ENCODE measurements around the gene STK16. TPM values are rescaled to one million over a fixed set of nuclear protein-coding genes. Genes with fewer than 3 reads are reported as not detected.

The STK16 gene
- polyA plus RNA-seq, 2 donors, result 20.4 to 33.3 TPM

DNA sequence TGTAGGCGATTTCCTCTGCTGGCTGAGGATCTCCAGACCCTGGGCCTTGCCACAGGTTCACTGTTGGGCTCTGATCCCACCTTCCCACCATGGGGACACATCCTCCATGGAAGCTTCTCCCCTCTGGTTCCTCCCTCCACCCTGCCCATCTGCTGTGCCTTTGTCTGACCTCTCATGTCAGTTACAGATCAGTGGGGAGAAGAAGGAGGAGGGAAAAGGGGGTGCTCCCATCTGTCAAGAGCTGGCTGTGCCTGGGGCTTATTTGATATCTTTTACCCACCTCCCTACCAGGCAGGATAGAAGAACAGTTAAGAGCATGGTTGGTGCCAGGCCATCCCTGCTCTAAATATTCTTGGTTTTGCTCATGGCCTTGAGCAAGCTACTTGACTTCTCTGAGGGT, 21.6 kb downstream of the STK16 start:
- Histone ChIP-seq H3K4me3 (ENCODE audit: low read depth in 1 of 2, low read length in 2 of 2) (no peak overlapping the region), H3K27me3 (ENCODE audit: control insufficient read depth in 1 of 2, insufficient read depth in 2 of 2, low read length in 2 of 2) (no peaks in the 10 kb centered on the region), H3K4me1 (ENCODE audit: control insufficient read depth in 2 of 2, insufficient read depth in 2 of 2, low read length in 1 of 2) (peaks cover 0 to 2% of the 10 kb centered on the region in 2 donors), H3K27ac (ENCODE audit: low read depth in 2 of 2, low read length in 1 of 2) (no peak overlapping the region), H3K36me3 (ENCODE audit: control insufficient read depth in 2 of 2, insufficient read depth in 2 of 2, low read length in 1 of 2) (no peaks in the 10 kb centered on the region), H3K9me3 (ENCODE audit: control insufficient read depth in 2 of 2, insufficient read depth in 1 of 2, low read depth in 1 of 2, low read length in 1 of 2) (no peaks in the 10 kb centered on the region)
- WGBS, 2 donors, result 88 to 100% methylated on average over 1 of the region's 1 CpG

DNA sequence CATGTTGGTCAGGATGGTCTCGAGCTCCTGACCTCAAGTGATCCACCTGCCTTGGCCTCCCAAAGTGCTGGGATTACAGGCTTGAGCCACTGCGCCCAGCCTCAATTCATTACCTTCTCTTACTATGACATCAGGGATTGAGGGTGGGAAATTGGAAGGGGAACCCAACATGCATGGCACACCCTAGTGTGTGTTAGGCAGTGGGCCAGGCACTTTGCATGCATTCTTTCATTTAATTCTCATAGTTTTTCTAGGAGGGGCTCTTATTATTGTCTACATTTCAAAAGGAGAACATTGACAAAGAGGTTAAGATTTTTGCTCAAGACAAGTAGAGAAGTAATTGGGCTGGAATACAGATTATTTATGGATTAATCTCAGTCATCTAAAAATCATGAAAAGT, 23.0 kb downstream of the STK16 start:
- no peak overlapping the region for H3K4me3 ChIP-seq (ENCODE audit: low read depth in 1 of 2, low read length in 2 of 2)
- no peaks in the 10 kb centered on the region for H3K9me3 ChIP-seq (ENCODE audit: control insufficient read depth in 2 of 2, insufficient read depth in 1 of 2, low read depth in 1 of 2, low read length in 1 of 2)
- 80 to 91% methylated on average over 2 of the region's 2 CpGs for WGBS, 2 donors
- no peaks in the 10 kb centered on the region for H3K36me3 ChIP-seq (ENCODE audit: control insufficient read depth in 2 of 2, insufficient read depth in 2 of 2, low read length in 1 of 2)
- peaks cover 0 to 2% of the 10 kb centered on the region in 2 donors for H3K4me1 ChIP-seq (ENCODE audit: control insufficient read depth in 2 of 2, insufficient read depth in 2 of 2, low read length in 1 of 2)
- no peak overlapping the region for H3K27ac ChIP-seq (ENCODE audit: low read depth in 2 of 2, low read length in 1 of 2)
- H3K27me3 ChIP-seq (ENCODE audit: control insufficient read depth in 1 of 2, insufficient read depth in 2 of 2, low read length in 2 of 2), result no peaks in the 10 kb centered on the region

DNA sequence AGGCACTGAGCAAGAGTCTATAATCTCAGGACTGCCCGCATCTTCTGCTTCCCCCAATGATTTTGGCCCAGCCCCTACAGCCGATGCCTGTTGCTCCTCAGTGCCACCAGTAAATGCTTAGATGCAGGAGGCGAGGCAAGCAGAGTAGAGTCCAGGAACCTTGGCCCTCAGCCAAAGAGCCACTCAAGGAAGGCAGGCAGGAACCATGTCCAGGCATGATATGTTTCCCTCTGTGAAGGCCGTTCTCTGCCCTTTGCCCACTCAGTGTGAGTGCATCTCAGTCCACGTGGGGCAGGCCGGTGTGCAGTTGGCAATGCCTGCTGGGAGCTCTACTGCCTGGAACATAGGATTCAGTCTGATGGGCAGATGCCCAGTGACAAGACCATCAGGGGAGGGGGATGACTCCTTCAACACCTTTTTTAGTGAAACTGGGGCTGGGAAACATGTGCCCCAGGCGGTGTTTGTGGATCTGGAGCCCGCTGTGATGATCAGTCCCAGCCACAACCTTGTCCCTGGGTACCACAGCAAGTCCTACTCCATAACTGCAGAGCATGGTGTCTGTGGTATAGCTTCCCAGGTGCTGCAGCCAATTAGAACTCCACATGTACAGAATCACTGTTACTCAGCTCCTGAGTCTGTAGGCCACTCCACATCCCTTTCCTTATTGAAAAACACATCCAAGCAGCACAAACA, 24.2 kb downstream of the STK16 start:
- no peaks in the 10 kb centered on the region for H3K9me3 ChIP-seq (ENCODE audit: control insufficient read depth in 2 of 2, insufficient read depth in 1 of 2, low read depth in 1 of 2, low read length in 1 of 2)
- peaks cover 0 to 10% of the 10 kb centered on the region in 2 donors for H3K4me1 ChIP-seq (ENCODE audit: control insufficient read depth in 2 of 2, insufficient read depth in 2 of 2, low read length in 1 of 2)
- no peaks in the 10 kb centered on the region for H3K36me3 ChIP-seq (ENCODE audit: control insufficient read depth in 2 of 2, insufficient read depth in 2 of 2, low read length in 1 of 2)
- H3K4me3 ChIP-seq (ENCODE audit: low read depth in 1 of 2, low read length in 2 of 2), result no peak overlapping the region
- H3K27ac ChIP-seq (ENCODE audit: low read depth in 2 of 2, low read length in 1 of 2), result no peak overlapping the region
- H3K27me3 ChIP-seq (ENCODE audit: control insufficient read depth in 1 of 2, insufficient read depth in 2 of 2, low read length in 2 of 2), result no peaks in the 10 kb centered on the region
- WGBS, 2 donors, result 51 to 55% methylated on average over 8 of the region's 8 CpGs

DNA sequence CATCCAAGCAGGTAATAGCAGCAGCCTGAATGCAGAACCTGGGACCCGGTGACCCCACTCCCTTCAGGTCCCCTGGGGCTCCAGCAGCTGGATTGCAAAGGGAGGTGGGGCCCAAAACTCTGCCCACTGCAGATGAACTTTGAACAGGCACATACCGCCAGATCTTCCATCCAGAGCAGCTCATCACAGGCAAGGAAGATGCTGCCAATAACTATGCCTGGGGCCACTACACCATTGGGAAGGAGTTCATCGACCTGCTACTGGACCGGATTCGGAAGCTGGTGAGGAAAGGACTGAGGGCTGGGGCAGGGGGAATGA, 24.7 kb downstream of the STK16 start:
- Histone ChIP-seq H3K36me3 (ENCODE audit: control insufficient read depth in 2 of 2, insufficient read depth in 2 of 2, low read length in 1 of 2) (no peaks in the 10 kb centered on the region), H3K27ac (ENCODE audit: low read depth in 2 of 2, low read length in 1 of 2) (no peak overlapping the region), H3K4me1 (ENCODE audit: control insufficient read depth in 2 of 2, insufficient read depth in 2 of 2, low read length in 1 of 2) (peaks cover 0 to 10% of the 10 kb centered on the region in 2 donors), H3K4me3 (ENCODE audit: low read depth in 1 of 2, low read length in 2 of 2) (no peak overlapping the region), H3K27me3 (ENCODE audit: control insufficient read depth in 1 of 2, insufficient read depth in 2 of 2, low read length in 2 of 2) (no peaks in the 10 kb centered on the region), H3K9me3 (ENCODE audit: control insufficient read depth in 2 of 2, insufficient read depth in 1 of 2, low read depth in 1 of 2, low read length in 1 of 2) (no peaks in the 10 kb centered on the region)
- 80 to 85% methylated on average over 5 of the region's 5 CpGs for WGBS, 2 donors

DNA sequence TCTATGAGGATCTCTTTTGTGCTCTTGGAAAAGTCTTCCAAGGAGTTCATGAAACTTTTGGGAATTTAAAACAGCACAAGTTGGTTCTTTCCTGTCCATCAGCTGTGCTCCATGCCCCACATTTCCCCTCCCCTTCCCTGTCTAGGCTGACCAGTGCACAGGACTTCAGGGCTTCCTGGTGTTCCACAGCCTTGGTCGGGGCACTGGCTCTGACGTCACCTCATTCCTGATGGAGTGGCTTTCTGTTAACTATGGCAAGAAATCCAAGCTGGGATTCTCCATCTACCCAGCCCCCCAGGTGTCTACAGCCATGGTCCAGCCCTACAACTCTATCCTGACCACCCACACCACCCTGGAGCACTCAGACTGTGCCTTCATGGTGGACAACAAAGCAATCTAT, 25.7 kb downstream of the STK16 start:
- no peaks in the 10 kb centered on the region for H3K36me3 ChIP-seq (ENCODE audit: control insufficient read depth in 2 of 2, insufficient read depth in 2 of 2, low read length in 1 of 2)
- peaks cover 0 to 10% of the 10 kb centered on the region in 2 donors for H3K4me1 ChIP-seq (ENCODE audit: control insufficient read depth in 2 of 2, insufficient read depth in 2 of 2, low read length in 1 of 2)
- no peak overlapping the region for H3K4me3 ChIP-seq (ENCODE audit: low read depth in 1 of 2, low read length in 2 of 2)
- 79 to 91% methylated on average over 2 of the region's 2 CpGs for WGBS, 2 donors
- no peaks in the 10 kb centered on the region for H3K27me3 ChIP-seq (ENCODE audit: control insufficient read depth in 1 of 2, insufficient read depth in 2 of 2, low read length in 2 of 2)
- no peak overlapping the region for H3K27ac ChIP-seq (ENCODE audit: low read depth in 2 of 2, low read length in 1 of 2)
- no peaks in the 10 kb centered on the region for H3K9me3 ChIP-seq (ENCODE audit: control insufficient read depth in 2 of 2, insufficient read depth in 1 of 2, low read depth in 1 of 2, low read length in 1 of 2)

DNA sequence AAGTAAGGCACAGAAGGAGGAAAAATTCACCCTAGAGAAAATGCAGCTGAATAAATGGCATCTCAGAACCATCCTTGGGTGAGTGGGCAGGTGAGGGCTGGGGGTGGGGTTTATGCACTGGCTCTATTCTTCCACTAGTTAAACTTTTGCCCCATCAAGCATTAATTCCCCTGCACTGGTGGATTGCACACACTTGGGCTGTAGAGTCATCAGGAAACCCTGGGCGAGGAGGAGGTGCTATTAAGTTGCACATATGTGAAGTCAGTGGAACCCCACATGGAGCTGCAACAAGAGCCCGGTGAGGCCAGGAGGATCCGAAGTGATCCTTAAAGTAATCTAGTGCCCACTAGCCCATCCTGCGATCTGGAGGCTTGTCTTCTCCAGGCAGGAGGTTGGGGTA, 27.1 kb downstream of the STK16 start:
- no peak overlapping the region for H3K4me3 ChIP-seq (ENCODE audit: low read depth in 1 of 2, low read length in 2 of 2)
- no peaks in the 10 kb centered on the region for H3K9me3 ChIP-seq (ENCODE audit: control insufficient read depth in 2 of 2, insufficient read depth in 1 of 2, low read depth in 1 of 2, low read length in 1 of 2)
- 89 to 90% methylated on average over 4 of the region's 4 CpGs for WGBS, 2 donors
- no peak overlapping the region for H3K27ac ChIP-seq (ENCODE audit: low read depth in 2 of 2, low read length in 1 of 2)
- peaks cover 0 to 10% of the 10 kb centered on the region in 2 donors for H3K4me1 ChIP-seq (ENCODE audit: control insufficient read depth in 2 of 2, insufficient read depth in 2 of 2, low read length in 1 of 2)
- no peaks in the 10 kb centered on the region for H3K27me3 ChIP-seq (ENCODE audit: control insufficient read depth in 1 of 2, insufficient read depth in 2 of 2, low read length in 2 of 2)
- no peaks in the 10 kb centered on the region for H3K36me3 ChIP-seq (ENCODE audit: control insufficient read depth in 2 of 2, insufficient read depth in 2 of 2, low read length in 1 of 2)

DNA sequence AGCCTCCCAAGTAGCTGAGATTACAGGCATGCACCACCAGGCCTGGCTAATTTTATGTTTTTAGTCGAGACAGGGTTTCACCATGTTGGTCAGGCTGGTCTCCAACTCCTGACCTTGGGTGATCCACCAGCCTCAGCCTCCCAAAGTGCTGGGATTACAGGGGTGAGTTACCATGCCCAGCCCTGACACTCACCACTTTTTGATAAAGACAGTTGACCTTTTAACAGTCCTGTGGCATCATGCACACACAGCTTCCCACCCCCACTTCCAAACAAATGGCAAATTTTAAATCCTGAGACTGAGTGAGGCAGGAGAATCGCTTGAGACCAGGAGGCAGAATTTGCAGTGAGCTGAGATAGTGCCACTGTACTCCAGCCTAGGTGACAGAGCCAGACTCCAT, 27.7 kb downstream of the STK16 start:
- H3K27me3 ChIP-seq (ENCODE audit: control insufficient read depth in 1 of 2, insufficient read depth in 2 of 2, low read length in 2 of 2), result no peaks in the 10 kb centered on the region
- WGBS, 2 donors, result 72 to 77% methylated on average over 2 of the region's 2 CpGs
- H3K4me1 ChIP-seq (ENCODE audit: control insufficient read depth in 2 of 2, insufficient read depth in 2 of 2, low read length in 1 of 2), result peaks cover 4 to 10% of the 10 kb centered on the region in 2 donors
- H3K4me3 ChIP-seq (ENCODE audit: low read depth in 1 of 2, low read length in 2 of 2), result no peak overlapping the region
- no peaks in the 10 kb centered on the region for H3K36me3 ChIP-seq (ENCODE audit: control insufficient read depth in 2 of 2, insufficient read depth in 2 of 2, low read length in 1 of 2)
- H3K27ac ChIP-seq (ENCODE audit: low read depth in 2 of 2, low read length in 1 of 2), result no peak overlapping the region
- H3K9me3 ChIP-seq (ENCODE audit: control insufficient read depth in 2 of 2, insufficient read depth in 1 of 2, low read depth in 1 of 2, low read length in 1 of 2), result no peaks in the 10 kb centered on the region

DNA sequence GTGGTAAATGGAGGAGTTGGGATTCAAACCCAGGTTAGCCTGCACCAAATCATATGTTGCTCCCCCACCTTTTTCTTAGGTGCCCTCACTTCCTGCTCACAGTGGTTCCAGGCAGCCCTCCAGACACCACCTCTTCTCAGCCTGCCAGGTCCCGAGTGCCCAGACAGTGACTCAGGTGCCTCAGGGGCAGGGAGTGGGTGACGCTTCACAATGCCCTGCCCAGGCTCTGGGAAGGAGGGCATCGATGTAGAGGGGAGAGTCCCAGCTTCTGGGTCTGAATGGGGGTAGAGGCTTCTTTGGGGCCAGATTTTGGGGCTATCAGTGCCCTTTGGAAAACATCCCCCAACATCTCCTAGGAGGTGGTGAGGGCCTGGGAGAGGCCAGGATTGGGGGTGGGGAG, 28.7 kb downstream of the STK16 start:
- Histone ChIP-seq H3K27me3 (ENCODE audit: control insufficient read depth in 1 of 2, insufficient read depth in 2 of 2, low read length in 2 of 2) (no peaks in the 10 kb centered on the region), H3K4me3 (ENCODE audit: low read depth in 1 of 2, low read length in 2 of 2) (no peak overlapping the region), H3K9me3 (ENCODE audit: control insufficient read depth in 2 of 2, insufficient read depth in 1 of 2, low read depth in 1 of 2, low read length in 1 of 2) (no peaks in the 10 kb centered on the region), H3K27ac (ENCODE audit: low read depth in 2 of 2, low read length in 1 of 2) (peak overlapping the region; percentile 97 to 98), H3K36me3 (ENCODE audit: control insufficient read depth in 2 of 2, insufficient read depth in 2 of 2, low read length in 1 of 2) (no peaks in the 10 kb centered on the region), H3K4me1 (ENCODE audit: control insufficient read depth in 2 of 2, insufficient read depth in 2 of 2, low read length in 1 of 2) (peaks cover 4 to 10% of the 10 kb centered on the region in 2 donors)
- whole genome bisulfite sequencing, 2 donors, result 52 to 66% methylated on average over 3 of the region's 3 CpGs

DNA sequence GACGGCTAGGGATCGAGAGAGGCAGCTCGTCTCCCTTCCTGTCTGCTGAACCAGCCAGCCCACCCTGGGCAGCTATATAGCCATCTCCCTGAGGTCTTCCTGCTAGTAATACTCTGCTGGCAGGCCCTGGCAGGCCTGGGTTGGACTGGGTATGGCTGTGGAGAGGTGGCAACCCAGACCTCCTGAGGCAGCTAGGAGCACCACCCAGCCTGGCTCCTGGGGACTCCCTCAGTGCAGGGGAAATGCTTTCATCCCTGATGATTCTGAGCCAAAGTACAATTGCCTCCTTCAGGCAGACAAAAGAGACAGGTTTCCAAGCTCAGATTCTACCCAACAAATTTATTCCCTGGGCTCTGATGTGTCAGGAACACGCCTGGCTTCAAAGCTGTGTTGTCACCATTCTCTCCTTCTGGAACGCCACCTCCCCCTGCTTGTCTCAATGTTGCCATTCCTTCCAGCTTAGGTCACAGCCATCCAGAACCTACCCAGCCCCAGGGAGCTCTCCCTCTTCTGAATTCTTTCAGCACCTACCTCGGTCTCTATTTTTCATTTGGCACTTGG, 29.2 kb downstream of the STK16 start:
- Histone ChIP-seq H3K27ac (ENCODE audit: low read depth in 2 of 2, low read length in 1 of 2) (peak overlapping the region; percentile 97 to 98), H3K4me3 (ENCODE audit: low read depth in 1 of 2, low read length in 2 of 2) (no peak overlapping the region), H3K9me3 (ENCODE audit: control insufficient read depth in 2 of 2, insufficient read depth in 1 of 2, low read depth in 1 of 2, low read length in 1 of 2) (no peaks in the 10 kb centered on the region), H3K27me3 (ENCODE audit: control insufficient read depth in 1 of 2, insufficient read depth in 2 of 2, low read length in 2 of 2) (no peaks in the 10 kb centered on the region), H3K4me1 (ENCODE audit: control insufficient read depth in 2 of 2, insufficient read depth in 2 of 2, low read length in 1 of 2) (peaks cover 4 to 7% of the 10 kb centered on the region in 2 donors), H3K36me3 (ENCODE audit: control insufficient read depth in 2 of 2, insufficient read depth in 2 of 2, low read length in 1 of 2) (no peaks in the 10 kb centered on the region)
- 30 to 44% methylated on average over 6 of the region's 6 CpGs for WGBS, 2 donors
